Forelimb muscle (tissue), 1 donor: ENCODE results near the gene GNMT. TPM values are rescaled to one million over a fixed set of nuclear protein-coding genes. Genes with fewer than 3 reads are reported as not detected.
"Not testable (repeated sequence)": the region's sequence is repeated elsewhere in the genome, so short reads cannot be mapped to it uniquely, and the experiment has no call there.

Source experiments
- DNase-seq: peaks from one replicate; pipeline ENCODE4 v3.0.0-alpha.2; 2013; ENCODE audit warnings: low read depth
- polyA plus RNA-seq: library from polyadenylated mRNA; unstranded; fragments of 120-200 nt; gene quantifications from one replicate; pipeline ENCODE4 v1.2.1, GENCODE V29; 2013; ENCODE audit not compliant: insufficient read length

The GNMT gene
- polyA plus RNA-seq, 1 donor = 0.65 TPM

DNA sequence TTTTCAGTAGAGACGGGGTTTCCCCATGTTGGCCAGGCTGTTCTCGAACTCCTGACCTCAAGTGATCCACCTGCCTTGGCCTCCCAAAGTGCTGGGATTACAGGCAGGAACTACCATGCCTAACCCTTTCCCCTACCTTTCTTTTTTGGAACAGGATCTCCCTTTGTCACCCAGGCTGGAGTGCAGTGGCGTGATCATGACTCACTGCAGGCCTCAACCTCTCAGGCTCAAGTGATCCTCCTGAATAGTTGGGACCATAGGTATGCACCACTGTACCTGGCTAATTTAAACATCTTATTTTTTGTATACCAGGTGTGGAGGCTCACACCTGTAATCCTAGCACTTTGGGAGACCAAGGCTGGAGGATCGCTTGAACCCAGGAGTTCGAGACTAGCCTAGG is 19.2 kb upstream of the GNMT start:
- DNase-seq = not testable (repeated sequence)

DNA sequence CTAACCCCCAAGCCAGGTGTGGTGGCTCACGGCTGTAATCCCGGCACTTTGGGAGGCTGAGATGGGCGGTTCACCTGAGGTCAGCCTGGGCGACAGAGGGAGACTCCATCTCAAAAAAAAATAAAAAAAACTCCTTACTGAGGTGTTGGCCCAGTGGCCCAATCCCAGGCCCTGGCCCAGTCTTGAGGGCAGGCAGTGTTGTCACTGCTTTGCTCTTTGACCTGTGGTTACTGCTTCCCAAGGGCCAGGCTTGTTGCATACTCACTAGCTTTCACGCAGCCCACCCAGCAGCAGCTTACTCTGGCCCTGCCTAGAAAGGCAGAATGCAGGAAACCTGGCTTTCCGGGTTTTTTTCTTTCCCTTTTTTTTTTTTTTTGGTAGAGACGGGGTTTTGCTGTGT is 18.1 kb upstream of the GNMT start:
- no peak for DNase-seq

DNA sequence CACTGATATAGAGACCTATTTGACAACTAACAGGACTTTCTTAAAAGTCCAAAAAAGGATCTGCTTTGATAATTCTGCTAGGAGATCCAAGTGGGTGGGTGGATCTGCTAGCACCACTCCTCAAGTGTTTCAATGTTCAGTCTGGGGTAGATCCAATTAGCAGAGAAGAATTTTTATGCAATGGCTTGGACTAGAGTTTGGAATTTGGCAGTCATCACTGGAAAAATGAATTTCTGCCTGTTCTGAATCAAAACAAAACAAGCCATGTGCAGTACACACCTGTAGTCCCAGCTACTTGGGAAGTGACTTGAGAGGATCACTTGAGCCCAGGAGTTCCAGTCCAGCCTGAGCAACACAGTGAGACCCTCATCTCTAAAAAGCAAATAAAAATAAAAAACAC is 12.6 kb upstream of the GNMT start:
- DNase-seq = no peak

DNA sequence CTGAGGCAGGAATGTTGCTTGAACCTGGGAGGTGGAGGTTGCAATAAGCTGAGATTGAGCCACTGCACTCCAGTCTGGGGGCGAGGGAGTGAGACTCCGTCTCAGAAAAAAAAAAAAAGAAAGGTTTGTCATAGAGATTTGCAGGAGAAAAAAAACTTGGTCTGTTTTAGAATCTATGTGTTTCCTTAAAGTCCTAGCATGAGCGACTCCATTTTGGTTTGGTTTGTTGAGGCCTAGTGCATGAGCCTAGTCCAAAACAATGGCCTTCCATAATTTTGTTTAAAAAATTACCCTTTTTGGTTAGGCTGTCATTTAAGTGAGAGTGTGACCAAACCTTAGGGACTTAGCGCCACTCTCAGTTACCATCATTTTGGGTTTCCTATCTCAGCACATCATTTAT is 8.2 kb upstream of the GNMT start:
- DNase-seq = no peak

DNA sequence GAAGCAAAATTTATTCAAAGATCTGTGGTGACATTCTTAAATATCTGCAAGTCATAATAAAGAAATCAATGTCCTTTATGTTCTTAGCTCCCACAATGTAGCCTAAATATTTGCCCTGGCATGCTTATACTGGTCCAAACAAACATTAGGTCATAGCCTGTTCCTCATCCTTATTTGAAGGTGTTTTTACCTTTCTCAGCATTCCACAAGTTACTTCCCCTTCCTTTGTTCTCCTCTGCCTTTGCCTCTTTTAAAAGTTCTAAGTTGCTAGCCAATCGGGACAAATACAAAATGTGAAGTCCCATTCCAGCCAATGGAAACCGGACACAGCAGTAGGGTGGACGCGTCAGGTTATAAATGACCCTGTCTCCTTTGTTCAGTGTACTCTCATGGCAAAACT is 6.1 kb upstream of the GNMT start:
- DNase-seq = not testable (repeated sequence)

DNA sequence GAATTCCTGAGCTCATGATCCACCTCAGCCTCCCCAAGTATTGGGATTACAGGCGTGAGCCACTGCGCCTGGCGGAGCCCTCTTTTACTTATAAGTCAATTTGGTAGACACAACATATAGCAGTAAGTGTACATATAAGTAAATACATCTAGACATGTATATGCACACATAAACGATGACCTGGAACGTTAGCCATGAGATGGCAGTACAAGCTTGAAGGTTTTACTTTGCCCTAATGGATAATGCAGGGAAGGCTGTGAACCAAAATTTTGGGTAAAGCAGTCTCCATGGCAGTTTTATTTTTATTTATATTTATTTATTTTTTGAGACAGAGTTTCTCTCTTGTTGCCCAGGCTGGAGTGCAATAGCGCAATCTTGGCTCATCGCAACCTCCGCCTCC is 2.4 kb upstream of the GNMT start:
- DNase-seq = no peak

DNA sequence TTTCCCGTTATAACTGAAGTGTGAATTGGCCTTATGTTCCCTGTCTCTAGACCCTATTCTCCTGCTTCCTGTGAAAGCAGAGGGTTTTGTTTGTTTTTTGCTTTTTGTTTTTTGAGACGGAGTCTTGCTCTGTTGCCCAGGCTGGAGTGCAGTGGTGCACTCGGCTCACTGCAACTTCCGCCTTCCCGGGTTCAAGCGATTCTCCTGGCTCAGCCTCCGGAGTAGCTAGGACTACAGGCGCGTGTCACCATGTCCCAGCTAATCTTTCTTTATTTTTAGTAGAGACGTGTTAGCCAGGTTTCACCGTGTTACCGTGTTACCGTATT is 674 bp upstream of the GNMT start:
- no peak for DNase-seq

DNA sequence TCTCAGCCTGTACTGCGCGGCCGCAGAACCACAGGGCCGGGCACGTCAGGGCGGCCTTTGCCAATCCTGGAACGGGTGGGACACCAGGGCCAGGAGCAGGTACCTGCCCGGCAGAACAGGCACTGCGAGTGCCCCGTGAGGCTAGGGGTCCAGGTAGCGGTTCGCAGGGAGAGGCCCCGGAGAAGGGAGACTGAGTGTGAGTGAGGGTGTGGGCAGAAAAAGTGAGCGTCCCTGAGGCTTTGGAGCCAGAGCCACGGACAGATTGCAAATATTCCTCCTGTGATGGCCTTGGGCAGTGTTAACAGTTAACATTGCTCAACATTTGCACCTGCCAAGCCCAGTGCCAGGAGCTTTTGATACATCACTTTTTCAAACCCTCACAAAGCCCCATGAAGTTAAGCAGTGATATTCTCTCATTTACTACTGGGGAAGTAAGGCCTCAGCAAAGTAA is 491 bp downstream of the GNMT start:
- DNase-seq = no peak

DNA sequence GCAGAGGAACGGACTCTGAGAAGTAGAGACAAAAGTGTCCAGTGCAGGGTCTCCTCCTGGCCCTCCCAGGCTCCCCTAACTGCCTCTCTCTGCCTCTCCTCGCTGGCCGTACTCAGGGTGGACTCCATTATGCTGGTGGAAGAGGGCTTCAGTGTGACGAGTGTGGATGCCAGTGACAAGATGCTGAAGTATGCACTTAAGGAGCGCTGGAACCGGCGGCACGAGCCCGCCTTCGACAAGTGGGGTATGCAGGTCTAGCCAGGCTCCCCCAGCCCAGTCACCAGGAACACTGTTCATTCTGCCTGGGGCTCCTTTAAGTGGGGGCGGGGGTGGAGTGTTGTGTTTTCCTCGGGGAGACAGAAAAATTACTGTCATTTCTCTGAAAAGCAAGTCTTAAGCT is 1.5 kb downstream of the GNMT start:
- DNase-seq = no peak

DNA sequence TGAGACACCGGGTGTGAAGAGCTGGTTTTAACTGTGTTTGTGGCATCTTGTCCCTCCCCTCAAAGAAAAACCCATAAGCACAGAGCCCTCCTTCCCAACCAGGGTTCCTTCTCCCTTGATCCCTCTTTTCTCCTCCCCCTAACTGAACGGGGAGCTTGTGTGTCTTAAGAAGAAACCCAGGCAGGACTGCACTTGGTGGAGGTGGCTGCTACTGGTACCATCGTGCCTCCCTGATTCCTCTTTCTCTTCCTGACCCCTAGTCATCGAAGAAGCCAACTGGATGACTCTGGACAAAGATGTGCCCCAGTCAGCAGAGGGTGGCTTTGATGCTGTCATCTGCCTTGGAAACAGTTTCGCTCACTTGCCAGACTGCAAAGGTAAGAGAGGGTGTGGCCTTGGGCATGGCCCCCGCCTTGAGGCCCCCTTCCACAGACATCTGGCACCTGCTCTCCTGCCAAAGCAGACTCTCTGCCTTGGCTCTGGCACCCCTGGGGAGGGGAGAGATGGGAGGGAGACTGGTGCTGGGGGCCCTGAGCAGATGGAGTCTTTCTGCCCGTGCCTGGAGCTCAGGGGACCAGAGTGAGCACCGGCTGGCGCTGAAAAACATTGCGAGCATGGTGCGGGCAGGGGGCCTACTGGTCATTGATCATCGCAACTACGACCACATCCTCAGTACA is 2.1 kb downstream of the GNMT start:
- no peak for DNase-seq

DNA sequence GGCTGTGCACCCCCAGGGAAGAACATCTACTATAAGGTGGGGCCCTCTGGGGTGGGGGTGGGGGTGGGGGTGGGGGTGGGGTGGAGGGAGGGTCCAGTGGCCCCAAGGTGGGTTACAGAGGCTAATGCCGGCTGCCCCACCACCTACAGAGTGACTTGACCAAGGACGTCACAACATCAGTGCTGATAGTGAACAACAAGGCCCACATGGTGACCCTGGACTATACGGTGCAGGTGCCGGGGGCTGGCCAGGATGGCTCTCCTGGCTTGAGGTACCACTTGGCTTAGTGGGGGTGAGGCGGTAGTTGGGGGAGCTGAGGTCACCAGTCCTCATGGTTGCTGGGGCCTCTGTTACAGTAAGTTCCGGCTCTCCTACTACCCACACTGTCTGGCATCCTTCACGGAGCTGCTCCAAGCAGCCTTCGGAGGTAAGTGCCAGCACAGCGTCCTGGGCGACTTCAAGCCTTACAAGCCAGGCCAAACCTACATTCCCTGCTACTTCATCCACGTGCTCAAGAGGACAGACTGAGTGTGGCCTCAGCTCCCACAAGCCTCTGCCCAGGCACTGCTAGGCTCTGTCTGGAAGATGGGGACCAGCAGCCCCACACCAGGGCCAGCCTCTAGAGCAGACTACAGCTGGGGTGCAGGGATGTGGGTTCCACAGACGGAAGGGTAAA is 2.8 kb downstream of the GNMT start:
- no peak for DNase-seq

DNA sequence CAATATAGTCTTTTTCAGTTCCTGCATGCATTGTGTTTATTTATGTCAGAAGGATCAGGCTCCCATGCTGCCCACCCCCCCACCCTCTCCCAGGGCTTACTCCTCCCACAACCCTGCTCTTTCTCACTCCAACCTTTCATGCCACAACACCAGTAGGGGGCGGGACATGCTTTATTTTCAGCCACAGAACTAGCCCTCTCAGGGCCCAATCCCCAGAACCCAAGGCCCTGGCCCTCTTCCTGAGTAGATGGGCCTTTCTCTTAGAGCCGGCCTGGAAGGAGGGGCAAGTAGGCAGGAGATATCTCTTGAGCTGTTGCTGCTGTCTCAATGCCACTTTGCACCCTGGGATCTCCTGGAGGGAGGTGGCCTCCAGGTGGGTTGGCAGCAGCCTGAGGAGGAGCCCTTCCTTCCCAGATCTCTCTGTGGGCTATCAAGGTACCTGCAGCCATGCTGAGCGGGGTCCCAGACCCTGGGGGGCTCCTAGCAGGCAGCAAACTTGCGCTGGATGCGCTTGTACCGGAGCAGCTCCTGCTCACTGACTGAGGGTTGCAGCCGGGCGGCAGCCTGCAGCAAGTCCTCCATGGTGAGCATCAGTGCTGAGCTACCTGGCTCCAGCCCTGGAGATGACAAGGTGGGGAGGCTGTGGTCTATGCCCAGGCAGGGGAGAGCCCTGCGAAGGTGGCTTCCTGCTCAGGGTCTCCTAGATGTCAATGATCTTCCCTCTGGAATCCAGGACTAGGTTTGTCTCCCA is 3.5 kb downstream of the GNMT start:
- no peak for DNase-seq

DNA sequence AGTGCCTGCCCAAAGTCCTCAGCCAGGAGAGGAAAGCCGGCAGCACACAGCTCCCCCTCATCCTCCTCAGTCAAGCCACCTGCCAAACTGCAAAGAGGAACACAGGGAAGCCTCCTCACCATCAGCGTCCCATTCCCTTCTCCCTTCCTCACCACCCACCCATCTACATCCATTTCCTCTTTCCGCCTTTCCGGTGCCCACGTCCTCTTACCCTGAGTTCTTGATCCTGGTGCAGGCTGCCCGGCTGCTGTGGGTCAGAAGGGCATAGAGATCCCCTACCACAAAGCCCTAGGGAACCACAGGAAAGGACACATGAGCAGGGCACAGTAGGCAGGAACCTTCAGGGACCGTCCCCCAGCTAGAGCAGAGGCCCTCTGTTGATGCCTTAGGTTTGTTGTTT is 6.0 kb downstream of the GNMT start:
- DNase-seq = no peak

DNA sequence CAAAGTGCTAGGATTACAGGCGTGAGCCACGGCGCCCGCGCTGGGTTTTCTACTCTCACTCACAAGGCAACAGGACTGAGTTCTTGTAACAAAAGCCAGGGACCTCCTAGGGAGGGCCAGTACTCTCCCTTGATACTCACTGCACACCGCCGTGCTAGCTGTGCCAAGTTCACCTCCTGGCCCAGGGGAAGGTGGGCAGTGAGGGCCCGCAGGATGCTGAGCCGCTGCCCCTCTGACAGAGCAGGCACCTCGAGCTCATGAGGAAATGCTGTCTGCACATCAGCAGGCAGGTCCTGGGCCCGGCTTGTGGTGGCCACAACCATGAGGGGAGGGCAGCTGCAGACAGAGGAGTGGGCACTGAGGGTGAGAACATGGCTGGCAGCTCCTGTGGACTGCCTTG is 6.7 kb downstream of the GNMT start:
- DNase-seq = no peak

DNA sequence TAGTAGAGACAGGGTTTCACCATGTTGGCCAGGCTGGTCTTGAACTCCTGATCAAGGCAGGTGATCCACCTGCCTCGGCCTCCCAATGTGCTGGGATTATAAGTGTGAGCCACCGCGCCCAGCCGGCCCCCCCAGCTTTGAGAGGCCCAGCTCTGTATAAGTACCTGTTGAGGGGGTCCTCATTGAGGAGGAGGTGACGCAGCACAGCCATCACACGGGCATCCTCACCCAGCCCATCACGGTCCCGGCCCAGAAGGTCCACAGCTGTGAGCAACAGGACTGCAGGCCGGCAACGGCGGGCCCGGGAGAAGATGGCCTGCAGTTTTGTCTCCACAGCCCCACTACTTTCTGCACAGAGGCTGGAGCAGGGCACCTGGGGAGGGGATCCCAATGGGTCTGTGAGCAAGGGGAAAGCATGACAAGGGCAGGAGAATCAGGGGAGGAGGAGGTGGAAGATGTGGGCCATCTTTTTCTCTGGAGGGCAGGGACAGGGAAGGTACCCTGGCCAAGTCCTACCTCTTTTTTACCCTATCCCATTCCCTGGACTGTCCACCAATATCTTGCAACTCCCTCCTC is 7.7 kb downstream of the GNMT start:
- DNase-seq = no peak

DNA sequence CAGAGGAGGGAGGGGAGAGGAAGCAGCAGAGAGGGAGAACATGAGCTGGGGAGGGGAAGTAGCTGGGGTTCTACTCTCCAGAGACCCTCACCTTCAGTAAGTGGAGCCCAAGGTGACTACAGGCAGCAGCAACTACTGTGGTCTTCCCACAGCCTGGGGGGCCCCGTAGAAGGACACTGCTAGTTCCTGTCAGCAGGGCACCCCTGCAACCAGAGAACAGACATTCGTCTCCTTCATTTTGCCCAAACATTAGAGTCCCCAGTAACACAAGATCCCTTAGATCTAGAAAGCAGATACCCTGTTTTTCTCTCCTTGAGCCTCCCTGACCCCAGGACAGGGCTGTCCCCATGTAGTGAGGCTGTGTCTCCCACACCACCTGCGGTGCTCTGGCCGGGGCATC is 8.2 kb downstream of the GNMT start:
- DNase-seq = no peak

DNA sequence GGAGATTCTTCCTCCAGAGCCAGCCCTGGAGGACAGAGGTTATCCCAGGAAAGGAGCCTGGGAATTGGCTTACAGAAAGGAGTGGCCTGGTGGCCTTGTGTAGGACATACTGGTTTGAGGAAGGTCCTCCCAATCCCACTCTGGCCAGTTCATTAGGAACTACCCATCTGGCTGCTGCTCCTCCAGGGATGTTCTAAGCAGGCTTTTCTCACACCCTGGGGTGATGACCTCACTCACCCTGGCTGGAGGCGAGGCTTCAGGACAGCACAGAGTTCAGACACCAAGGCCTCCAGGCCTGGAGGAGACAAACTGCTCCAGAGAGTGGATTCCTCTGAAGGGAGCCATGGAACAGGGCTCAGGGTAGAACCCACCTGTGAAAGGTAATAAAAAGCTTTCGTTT is 8.9 kb downstream of the GNMT start:
- DNase-seq = no peak

DNA sequence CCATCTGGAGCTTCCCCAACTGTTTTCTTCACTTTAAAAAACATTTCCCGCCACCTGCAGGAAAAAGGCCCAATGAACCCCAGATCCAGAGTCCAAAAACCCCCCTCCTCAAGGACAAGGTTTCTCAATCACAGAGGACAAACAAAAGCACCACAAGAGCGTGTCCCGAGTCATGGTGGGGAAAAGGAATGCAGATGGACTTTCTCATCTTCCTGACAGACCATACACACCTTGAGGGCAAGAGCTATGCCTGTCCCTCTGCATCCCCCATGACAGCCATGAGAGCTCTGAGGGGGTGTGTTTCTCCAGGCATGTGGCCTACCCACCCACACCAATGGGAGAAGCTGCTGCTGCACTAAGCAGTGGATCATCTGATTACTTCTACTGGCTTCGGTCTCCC is 9.4 kb downstream of the GNMT start:
- no peak for DNase-seq

DNA sequence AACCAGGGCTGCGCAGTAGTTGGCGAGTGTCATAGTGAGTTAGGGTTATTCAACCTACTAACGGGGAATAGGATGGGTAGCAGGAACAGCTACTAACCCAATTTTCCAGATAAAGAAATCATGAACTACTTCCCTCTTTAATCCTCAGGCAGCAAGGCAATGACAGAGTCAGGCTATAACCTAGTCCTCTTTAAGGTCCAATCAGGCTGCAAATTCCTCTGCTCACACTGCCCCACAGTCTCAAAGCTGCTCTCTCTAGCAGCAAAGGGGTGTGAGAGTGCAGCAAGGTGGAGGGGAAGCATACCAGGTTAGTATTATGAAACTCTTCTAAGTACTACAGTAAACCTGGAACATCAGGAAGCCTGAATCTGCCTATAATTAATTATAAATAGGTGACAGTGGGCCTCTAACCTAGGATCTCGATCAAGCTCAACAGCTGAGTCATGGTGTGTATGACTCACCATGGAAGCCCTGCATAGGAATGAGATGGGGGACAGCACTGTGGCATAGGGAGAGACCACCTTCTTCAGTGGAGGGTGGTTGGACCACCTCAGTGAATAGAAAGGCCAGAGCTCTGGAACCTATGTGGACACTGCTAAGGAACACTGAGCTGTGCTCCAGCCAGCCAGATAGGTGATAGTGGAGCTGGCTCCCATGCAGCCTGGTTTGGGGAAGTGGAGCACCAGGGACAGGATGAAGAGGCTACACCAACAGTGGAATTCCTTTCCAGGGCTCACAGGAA is 10.5 kb downstream of the GNMT start:
- no peak for DNase-seq

DNA sequence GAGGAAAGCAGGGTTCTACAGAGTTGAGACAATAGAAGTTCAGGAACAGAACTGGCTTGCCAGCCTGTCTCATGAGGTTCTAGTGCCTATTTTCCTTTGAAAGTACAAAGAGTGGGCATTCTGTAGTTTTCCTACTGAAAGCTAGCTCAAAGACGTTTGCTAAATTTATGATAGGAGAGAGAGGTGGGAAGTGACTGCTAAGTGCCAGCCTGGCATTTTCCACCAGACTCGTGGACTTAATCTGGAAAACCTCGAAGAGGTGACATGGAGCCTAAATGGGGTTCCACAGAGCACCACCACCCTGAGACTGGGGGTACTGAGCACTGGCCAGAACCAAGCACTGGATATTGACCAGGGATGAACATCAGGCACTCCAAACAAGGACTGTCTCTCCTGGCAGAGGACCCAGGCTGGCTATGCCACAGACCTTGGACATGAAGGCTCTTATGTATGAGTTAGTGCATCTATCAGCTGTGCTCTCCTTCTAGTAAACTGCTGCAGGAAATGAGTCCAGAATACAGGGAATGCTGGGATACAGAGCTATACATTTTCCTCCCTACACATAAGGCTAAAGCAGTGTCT is 11.3 kb downstream of the GNMT start:
- DNase-seq = no peak

DNA sequence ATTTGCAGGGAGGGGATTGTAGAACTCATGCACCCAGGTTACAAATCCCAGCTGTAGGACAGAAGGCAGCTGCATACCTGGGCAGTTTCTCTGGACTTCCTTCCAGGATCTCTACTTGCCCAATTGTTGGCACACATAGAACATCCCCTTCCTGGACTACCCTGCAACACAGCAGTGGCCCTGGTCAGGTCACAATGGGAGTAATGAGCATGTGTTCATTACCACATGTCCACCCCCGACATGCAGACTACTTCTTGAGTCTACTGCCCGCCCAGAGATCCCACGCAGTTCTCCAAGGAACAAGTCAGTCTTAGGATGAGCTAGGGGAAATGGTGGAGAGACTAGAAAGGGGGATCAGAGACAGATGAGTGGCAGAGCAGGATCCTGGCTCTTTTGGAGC is 13.4 kb downstream of the GNMT start:
- DNase-seq = no peak
